ENCODE results near the gene EBF3.

Gene EBF3

GRCh38 chr10:129905553-129905952 is 58.5 kb downstream of the EBF3 start:
- H3K27me3 ChIP-seq: no peaks in the 10 kb centered on the region
- TF ChIP-seq CTCF (IDR thresholded peaks at IDR 0.05): no peak
- H3K9me3 ChIP-seq: no peaks in the 10 kb centered on the region
- no peak overlapping the region for H3K4me3 ChIP-seq
- no peaks in the 10 kb centered on the region for H3K36me3 ChIP-seq
- H3K27ac ChIP-seq: no peak overlapping the region
- no peaks in the 10 kb centered on the region for H3K4me1 ChIP-seq
- intact Hi-C loops (cut with DNase I; ENCODE audit: low total_unique reads): no loop called here
- no peak for DNase-seq

GRCh38 chr10:129904323-129904722 is 59.8 kb downstream of the EBF3 start:
- Histone ChIP-seq H3K9me3 (no peaks in the 10 kb centered on the region), H3K27ac (no peak overlapping the region), H3K36me3 (no peaks in the 10 kb centered on the region), H3K27me3 (no peaks in the 10 kb centered on the region), H3K4me3 (no peak overlapping the region), H3K4me1 (no peaks in the 10 kb centered on the region)
- no peak for DNase-seq
- intact Hi-C loops (cut with DNase I; ENCODE audit: low total_unique reads): no loop called here
- no peak for TF ChIP-seq CTCF (IDR thresholded peaks at IDR 0.05)

DNA sequence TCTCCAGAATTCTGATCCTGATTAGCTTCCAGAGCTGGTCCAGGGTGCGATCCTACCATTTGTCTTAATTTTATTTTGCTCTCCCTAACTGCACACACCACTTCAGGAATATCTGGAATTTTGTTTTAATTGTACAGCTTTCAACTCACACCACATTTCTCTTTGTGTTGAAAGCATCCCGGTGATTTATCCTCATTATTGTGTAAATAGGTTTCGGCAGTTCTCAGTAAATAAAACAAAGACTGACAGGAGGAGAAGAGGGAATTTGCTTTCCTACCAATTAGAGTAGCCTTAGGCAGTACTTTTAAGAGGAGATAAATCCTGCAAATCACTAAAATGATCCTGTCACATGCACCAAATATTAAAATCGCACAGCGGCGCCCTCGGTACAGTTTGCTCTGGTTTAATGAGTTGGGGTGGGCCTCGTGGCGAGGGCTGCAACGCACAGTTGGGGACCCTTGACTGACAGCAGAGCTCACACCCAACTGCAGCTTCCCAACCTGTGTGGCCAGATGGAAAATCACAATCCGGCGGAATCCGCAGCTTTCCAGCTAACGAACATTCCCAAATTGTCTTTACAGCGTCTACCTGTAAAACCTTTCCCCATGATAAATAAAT is 62.6 kb downstream of the EBF3 start:
- Histone ChIP-seq H3K36me3 (no peaks in the 10 kb centered on the region), H3K27me3 (peaks cover 0 to 2% of the 10 kb centered on the region in 2 donors)

GRCh38 chr10:129900825-129901224 is 63.2 kb downstream of the EBF3 start:
- Histone ChIP-seq H3K27me3 (peaks cover 0 to 2% of the 10 kb centered on the region in 2 donors), H3K36me3 (no peaks in the 10 kb centered on the region), H3K4me3 (no peak overlapping the region), H3K9me3 (no peaks in the 10 kb centered on the region), H3K4me1 (no peaks in the 10 kb centered on the region), H3K27ac (no peak overlapping the region)
- intact Hi-C loops (cut with DNase I; ENCODE audit: low total_unique reads): no loop called here
- DNase-seq: no peak
- no peak for TF ChIP-seq CTCF (IDR thresholded peaks at IDR 0.05)

More for the DNA sequence above, 62.6 kb downstream of the EBF3 start:
- no peak for DNase-seq
- H3K4me3 ChIP-seq: no peak overlapping the region
- no peak overlapping the region for H3K27ac ChIP-seq
- intact Hi-C loops (cut with DNase I; ENCODE audit: low total_unique reads): no loop called here
- TF ChIP-seq CTCF (IDR thresholded peaks at IDR 0.05): no peak
- H3K9me3 ChIP-seq: no peaks in the 10 kb centered on the region
- H3K4me1 ChIP-seq: no peaks in the 10 kb centered on the region

DNA sequence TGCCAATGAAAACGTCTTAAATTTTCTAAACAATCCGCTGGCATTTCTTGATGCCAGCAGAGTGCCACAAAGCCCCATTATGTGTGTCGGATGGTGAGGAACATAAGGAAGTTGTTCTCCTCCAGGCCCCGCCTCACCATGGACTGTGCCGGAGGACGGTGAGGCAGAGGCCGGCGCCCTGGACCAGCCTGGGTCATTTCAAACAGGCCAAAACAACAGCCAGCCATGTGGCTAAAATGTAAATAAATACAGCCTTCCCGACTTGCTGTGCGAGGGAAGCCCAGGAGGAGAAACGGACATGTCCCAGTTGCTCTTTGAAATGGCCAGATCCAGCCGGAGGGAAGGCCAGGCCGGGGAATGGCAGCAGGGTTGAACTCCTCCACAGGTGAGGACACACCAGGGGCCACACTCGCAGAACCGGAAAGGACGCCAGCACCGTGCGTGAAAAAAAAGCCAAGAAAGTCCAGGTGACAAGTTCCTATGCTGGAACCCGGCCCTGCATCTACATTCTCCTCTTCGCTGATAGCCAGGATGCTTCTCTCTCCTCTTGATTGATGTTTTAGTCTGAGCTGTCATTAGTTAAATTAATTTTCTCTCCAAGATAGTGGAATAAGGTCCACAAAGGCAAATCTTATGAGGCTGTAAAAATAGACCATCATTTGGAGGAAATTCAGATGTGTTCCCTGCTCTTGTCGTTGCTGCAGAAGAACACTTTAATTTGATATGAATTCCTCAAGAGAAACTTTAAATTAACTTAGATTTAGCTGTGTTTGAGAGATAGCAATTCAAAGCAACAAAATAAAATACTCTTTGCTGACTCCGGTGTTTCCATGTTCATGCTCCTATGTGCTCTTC is 64.6 kb downstream of the EBF3 start:
- TF ChIP-seq CTCF (IDR thresholded peaks at IDR 0.05): no peak
- H3K27me3 ChIP-seq: peaks cover 0 to 5% of the 10 kb centered on the region in 2 donors
- H3K9me3 ChIP-seq: no peaks in the 10 kb centered on the region
- no peaks in the 10 kb centered on the region for H3K36me3 ChIP-seq
- DNase-seq: no peak
- no peak overlapping the region for H3K4me3 ChIP-seq
- no peak overlapping the region for H3K27ac ChIP-seq
- intact Hi-C loops (cut with DNase I; ENCODE audit: low total_unique reads): no loop called here
- H3K4me1 ChIP-seq: no peaks in the 10 kb centered on the region

All from tibial artery (tissue), 4 donors.